HepG2 (cell line): ENCODE measurements around the gene MTCH1. TPM values are rescaled to one million over a fixed set of nuclear protein-coding genes. Genes with fewer than 3 reads are reported as not detected.
A peak's percentile ranks its signal among the peaks of the same experiment; 100 is the strongest.

Experiments
- CHD2 ChIP-seq: IDR thresholded peaks from 2 replicates; pipeline ENCODE4 v1.6.1; 2011; ENCODE audit warnings: low read depth, low read length, improper control_type of control experiment
- HOXA9 ChIP-seq: sonication (generic); formaldehyde crosslinking; IDR thresholded peaks from 2 replicates; pipeline ENCODE4 v1.8.1; 2022; ENCODE audit warnings: missing genetic modification reagents, mild to moderate bottlenecking, moderate library complexity, borderline replicate concordance
- KAT8 ChIP-seq: IDR thresholded peaks from 2 replicates; pipeline ENCODE4 v1.6.1; 2016; ENCODE audit warnings: missing genetic modification reagents, missing compliant biosample characterization
- KDM3A ChIP-seq: IDR thresholded peaks from 2 replicates; pipeline ENCODE4 v1.6.1; 2018; ENCODE audit warnings: low read depth, missing compliant biosample characterization
- NRL ChIP-seq: sonication (generic); formaldehyde crosslinking; IDR thresholded peaks from 2 replicates; pipeline ENCODE4 v1.5.0; 2020; ENCODE audit warnings: missing genetic modification reagents, mild to moderate bottlenecking, moderate library complexity, borderline replicate concordance
- PAX8 ChIP-seq: sonication (generic); formaldehyde crosslinking; IDR thresholded peaks from 2 replicates; pipeline ENCODE4 v1.8.0; 2022; ENCODE audit warnings: mild to moderate bottlenecking, missing genetic modification reagents, borderline replicate concordance
- RARG ChIP-seq: sonication (generic); formaldehyde crosslinking; IDR thresholded peaks from 2 replicates; pipeline ENCODE4 v1.4.0; 2020; ENCODE audit warnings: low read depth, mild to moderate bottlenecking, missing genetic modification reagents
- RORA ChIP-seq: sonication (generic); formaldehyde crosslinking; IDR thresholded peaks from 2 replicates; pipeline ENCODE4 v1.5.0; 2020; ENCODE audit warnings: mild to moderate bottlenecking, missing genetic modification reagents, moderate library complexity
- SNAI1 ChIP-seq: sonication (generic); formaldehyde crosslinking; IDR thresholded peaks from 2 replicates; pipeline ENCODE4 v1.5.0; 2020; ENCODE audit warnings: mild to moderate bottlenecking, missing genetic modification reagents, borderline replicate concordance
- SSRP1 ChIP-seq: IDR thresholded peaks from 2 replicates; pipeline ENCODE4 v1.6.1; 2016; ENCODE audit warnings: control low read depth
- TSC22D2 ChIP-seq: sonication (generic); formaldehyde crosslinking; IDR thresholded peaks from 2 replicates; pipeline ENCODE4 v1.5.1; 2020; ENCODE audit warnings: missing genetic modification reagents, mild to moderate bottlenecking, borderline replicate concordance
- YEATS4 ChIP-seq: sonication (generic); formaldehyde crosslinking; IDR thresholded peaks from 2 replicates; pipeline ENCODE4 v1.4.0; 2020; ENCODE audit warnings: missing genetic modification reagents, borderline replicate concordance
- ZFX ChIP-seq: sonication (generic); formaldehyde crosslinking; IDR thresholded peaks from 2 replicates; pipeline ENCODE4 v1.4.0; 2020; ENCODE audit warnings: mild to moderate bottlenecking, low read depth, missing genetic modification reagents, moderate library complexity
- ZNF274 ChIP-seq: sonication (generic); formaldehyde crosslinking; IDR thresholded peaks from 2 replicates; pipeline ENCODE4 v1.5.1; 2020; ENCODE audit warnings: mild to moderate bottlenecking, missing genetic modification reagents
- ZNF367 ChIP-seq: sonication (generic); formaldehyde crosslinking; IDR thresholded peaks from 2 replicates; pipeline ENCODE4 v1.4.0; 2020; ENCODE audit warnings: missing genetic modification reagents, borderline replicate concordance
- ZNF496 ChIP-seq: sonication (generic); formaldehyde crosslinking; IDR thresholded peaks from 2 replicates; pipeline ENCODE4 v1.8.1; 2023; ENCODE audit warnings: mild to moderate bottlenecking, moderate library complexity, missing genetic modification reagents; ENCODE audit not compliant: insufficient replicate concordance
- ZNF615 ChIP-seq: sonication (generic); formaldehyde crosslinking; IDR thresholded peaks from 2 replicates; pipeline ENCODE4 v1.5.0; 2020; ENCODE audit warnings: mild to moderate bottlenecking, missing genetic modification reagents, borderline replicate concordance
- ZNF670 ChIP-seq: sonication (generic); formaldehyde crosslinking; IDR thresholded peaks from 2 replicates; pipeline ENCODE4 v1.8.0; 2022; ENCODE audit warnings: mild to moderate bottlenecking, missing genetic modification reagents, borderline replicate concordance
- ZNF7 ChIP-seq: IDR thresholded peaks from 2 replicates; pipeline ENCODE4 v1.6.1; 2016; ENCODE audit warnings: missing biosample characterization, missing genetic modification reagents
- ZNF724P ChIP-seq: sonication (generic); formaldehyde crosslinking; IDR thresholded peaks from 2 replicates; pipeline ENCODE4 v1.8.0; 2022; ENCODE audit warnings: missing genetic modification reagents, borderline replicate concordance
- ZNF790 ChIP-seq: sonication (generic); formaldehyde crosslinking; IDR thresholded peaks from 2 replicates; pipeline ENCODE4 v1.8.0; 2022; ENCODE audit warnings: missing genetic modification reagents, mild to moderate bottlenecking, borderline replicate concordance
- polyA plus RNA-seq, 8 experiments: library from polyadenylated mRNA; depleted of rRNA in 3 of 8; stranded (reverse) in 7 of 8; unstranded in 1 of 8; fragments of >200 nt; fragmentation: Illumina TruSeq in 4 of 8; extraction: Trizol in 4 of 8; gene quantifications; 2 replicates each; pipeline versions ENCODE4 v1.2.1 to v1.2.3, GENCODE V29; 2011 to 2016; ENCODE audit warnings: low read depth in 4 of 8, missing spikeins in 1 of 8, mixed read lengths in 1 of 8; ENCODE audit not compliant: insufficient read depth in 1 of 8
- total RNA-seq, 5 experiments: library from RNA; depleted of rRNA; stranded (reverse); fragments of >200 nt; fragmentation: Illumina TruSeq; extraction: Trizol; gene quantifications; 2 replicates each; pipeline ENCODE4 v1.2.3, GENCODE V29; 2016; ENCODE audit warnings: low read depth in 1 of 5
- TF ChIP-seq, protein P1 (sequence below): sonication (generic); formaldehyde crosslinking; IDR thresholded peaks from 2 replicates; pipeline ENCODE4 v1.8.1; 2023; ENCODE audit warnings: mild to moderate bottlenecking, inconsistent platforms, moderate library complexity, missing genetic modification reagents, borderline replicate concordance
- TF ChIP-seq, protein P2 (sequence below): IDR thresholded peaks from 2 replicates; pipeline ENCODE4 v1.6.1; 2018; ENCODE audit warnings: missing genetic modification reagents
- TF ChIP-seq, protein P3 (sequence below): sonication (generic); formaldehyde crosslinking; IDR thresholded peaks from 2 replicates; pipeline ENCODE4 v1.5.0; 2020; ENCODE audit warnings: mild to moderate bottlenecking, missing genetic modification reagents

The MTCH1 gene
- total and polyA plus RNA-seq, 2 of the 13 experiments (the other 11 are each of a cell fraction or from before 2014, with no cell fraction given): 86.2 to 144 TPM

DNA sequence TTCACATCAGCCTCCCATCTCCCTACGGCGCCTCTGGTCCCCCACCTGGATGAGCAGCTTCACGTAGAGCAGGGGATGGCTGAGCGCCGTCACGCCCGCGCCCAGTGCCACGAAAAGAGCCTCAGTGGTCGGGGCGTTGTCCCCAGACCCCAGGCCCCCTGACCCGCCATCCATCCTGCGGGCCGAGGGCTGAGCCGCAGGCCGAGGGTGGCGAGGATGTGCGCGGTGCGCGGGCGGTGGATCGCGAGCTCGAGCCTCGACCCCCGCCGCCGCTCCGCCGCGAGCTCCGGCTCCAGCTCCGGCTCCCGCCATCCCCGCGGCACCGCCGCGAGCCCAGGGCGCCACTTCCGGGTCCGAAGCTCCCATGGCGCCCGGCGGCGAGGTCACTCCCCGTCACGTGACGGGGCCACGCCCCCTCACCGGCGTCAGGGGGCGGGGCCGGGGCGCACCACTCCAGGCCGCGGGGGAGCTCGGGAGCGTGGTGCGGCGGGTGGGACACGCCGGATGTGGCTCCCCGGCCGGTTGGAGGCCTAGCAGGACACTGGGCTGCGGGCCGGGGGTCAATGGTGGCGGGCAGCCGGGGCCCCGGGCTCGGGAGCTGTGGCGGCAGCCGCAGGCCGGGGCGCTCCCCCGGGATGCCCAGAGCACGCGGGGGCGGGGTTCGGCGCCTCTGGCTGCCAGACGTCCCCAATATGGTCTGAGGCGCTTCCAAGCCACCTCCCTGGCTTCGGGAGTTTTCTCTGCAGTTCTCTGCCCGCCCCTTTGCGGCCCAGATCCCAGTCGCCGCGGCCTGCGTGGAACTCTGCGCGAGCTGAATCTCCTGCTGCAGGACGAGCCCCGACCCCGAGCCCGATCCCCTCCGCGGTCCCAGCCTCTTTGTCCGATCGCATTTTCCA lies at the start of gene MTCH1 (continued):
- TF ChIP-seq YEATS4 (CRISPR knock-in tag): peak; percentile 86; the same call in 1 of the 2 replicates
- no peak; the same call in 1 of the 2 replicates for TF ChIP-seq RARG (CRISPR knock-in tag)
- peak; percentile 56; the same call in 1 of the 2 replicates for TF ChIP-seq HOXA9 (CRISPR knock-in tag)
- peak; percentile 96 for TF ChIP-seq ZFX (CRISPR knock-in tag)
- no peak; the same call in 1 of the 2 replicates for TF ChIP-seq SSRP1 (CRISPR knock-in tag)
- no peak for TF ChIP-seq ZNF615 (CRISPR knock-in tag)
- TF ChIP-seq ZNF496: no peak
- peak; percentile 40; the same call in 1 of the 2 replicates for TF ChIP-seq CHD2
- peak; percentile 55; the same call in 1 of the 2 replicates for TF ChIP-seq ZNF274 (CRISPR knock-in tag)
- TF ChIP-seq SNAI1 (CRISPR knock-in tag): no peak
- no peak; the same call in 1 of the 2 replicates for TF ChIP-seq ZNF790 (CRISPR knock-in tag)
- peak; percentile 59; the same call in 1 of the 2 replicates for TF ChIP-seq NRL (CRISPR knock-in tag)
- peak; percentile 47; the same call in 1 of the 2 replicates for TF ChIP-seq ZNF724P
- no peak for TF ChIP-seq RORA (CRISPR knock-in tag)
- no peak for TF ChIP-seq ZNF367 (CRISPR knock-in tag)
- peak; percentile 90 for TF ChIP-seq KAT8
- TF ChIP-seq TSC22D2 (CRISPR knock-in tag): peak; percentile 84
- TF ChIP-seq, protein P1, sequence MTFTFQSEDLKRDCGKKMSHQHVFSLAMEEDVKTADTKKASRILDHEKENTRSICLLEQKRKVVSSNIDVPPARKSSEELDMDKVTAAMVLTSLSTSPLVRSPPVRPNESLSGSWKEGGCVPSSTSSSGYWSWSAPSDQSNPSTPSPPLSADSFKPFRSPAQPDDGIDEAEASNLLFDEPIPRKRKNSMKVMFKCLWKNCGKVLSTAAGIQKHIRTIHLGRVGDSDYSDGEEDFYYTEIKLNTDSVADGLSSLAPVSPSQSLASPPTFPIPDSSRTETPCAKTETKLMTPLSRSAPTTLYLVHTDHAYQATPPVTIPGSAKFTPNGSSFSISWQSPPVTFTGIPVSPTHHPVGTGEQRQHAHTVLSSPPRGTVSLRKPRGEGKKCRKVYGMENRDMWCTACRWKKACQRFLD (CRISPR knock-in tag): peak; percentile 83; the same call in 1 of the 2 replicates
- TF ChIP-seq KDM3A (CRISPR knock-in tag): no peak; the same call in 1 of the 2 replicates
- peak; percentile 65; the same call in 1 of the 2 replicates for TF ChIP-seq PAX8 (CRISPR knock-in tag)
- TF ChIP-seq, protein P2, sequence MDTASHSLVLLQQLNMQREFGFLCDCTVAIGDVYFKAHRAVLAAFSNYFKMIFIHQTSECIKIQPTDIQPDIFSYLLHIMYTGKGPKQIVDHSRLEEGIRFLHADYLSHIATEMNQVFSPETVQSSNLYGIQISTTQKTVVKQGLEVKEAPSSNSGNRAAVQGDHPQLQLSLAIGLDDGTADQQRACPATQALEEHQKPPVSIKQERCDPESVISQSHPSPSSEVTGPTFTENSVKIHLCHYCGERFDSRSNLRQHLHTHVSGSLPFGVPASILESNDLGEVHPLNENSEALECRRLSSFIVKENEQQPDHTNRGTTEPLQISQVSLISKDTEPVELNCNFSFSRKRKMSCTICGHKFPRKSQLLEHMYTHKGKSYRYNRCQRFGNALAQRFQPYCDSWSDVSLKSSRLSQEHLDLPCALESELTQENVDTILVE (CRISPR knock-in tag): peak; percentile 51; the same call in 1 of the 2 replicates
- TF ChIP-seq, protein P3, sequence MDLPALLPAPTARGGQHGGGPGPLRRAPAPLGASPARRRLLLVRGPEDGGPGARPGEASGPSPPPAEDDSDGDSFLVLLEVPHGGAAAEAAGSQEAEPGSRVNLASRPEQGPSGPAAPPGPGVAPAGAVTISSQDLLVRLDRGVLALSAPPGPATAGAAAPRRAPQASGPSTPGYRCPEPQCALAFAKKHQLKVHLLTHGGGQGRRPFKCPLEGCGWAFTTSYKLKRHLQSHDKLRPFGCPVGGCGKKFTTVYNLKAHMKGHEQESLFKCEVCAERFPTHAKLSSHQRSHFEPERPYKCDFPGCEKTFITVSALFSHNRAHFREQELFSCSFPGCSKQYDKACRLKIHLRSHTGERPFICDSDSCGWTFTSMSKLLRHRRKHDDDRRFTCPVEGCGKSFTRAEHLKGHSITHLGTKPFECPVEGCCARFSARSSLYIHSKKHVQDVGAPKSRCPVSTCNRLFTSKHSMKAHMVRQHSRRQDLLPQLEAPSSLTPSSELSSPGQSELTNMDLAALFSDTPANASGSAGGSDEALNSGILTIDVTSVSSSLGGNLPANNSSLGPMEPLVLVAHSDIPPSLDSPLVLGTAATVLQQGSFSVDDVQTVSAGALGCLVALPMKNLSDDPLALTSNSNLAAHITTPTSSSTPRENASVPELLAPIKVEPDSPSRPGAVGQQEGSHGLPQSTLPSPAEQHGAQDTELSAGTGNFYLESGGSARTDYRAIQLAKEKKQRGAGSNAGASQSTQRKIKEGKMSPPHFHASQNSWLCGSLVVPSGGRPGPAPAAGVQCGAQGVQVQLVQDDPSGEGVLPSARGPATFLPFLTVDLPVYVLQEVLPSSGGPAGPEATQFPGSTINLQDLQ: peak; percentile 39; the same call in 1 of the 2 replicates
- no peak for TF ChIP-seq ZNF670 (CRISPR knock-in tag)
- TF ChIP-seq ZNF7 (CRISPR knock-in tag): no peak; the same call in 1 of the 2 replicates
